Measurements from ENCODE around the gene FLT1. TPM values are rescaled to one million over a fixed set of nuclear protein-coding genes. Genes with fewer than 3 reads are reported as not detected.

Gene FLT1
- total RNA-seq, 2 experiments from 2014 or later: 1.6 to 2.5 TPM

GRCh38 chr13:28314879-28315278 lies 180.0 kb downstream of the FLT1 start:
- Histone ChIP-seq H3K4me2 (ENCODE audit: low read length) (no peak overlapping the region), H3K27ac (ENCODE audit: low read depth, low read length, poor library complexity, severe bottlenecking) (no peak overlapping the region), H3K9me2 (ENCODE audit: insufficient read depth, low read length) (no peaks in the 10 kb centered on the region), H3K79me2 (ENCODE audit: insufficient read depth, low read depth, low read length) (no peaks in the 10 kb centered on the region), H2AFZ (ENCODE audit: low read length) (no peak overlapping the region), H4K20me1 (ENCODE audit: insufficient read depth, low read length) (no peaks in the 10 kb centered on the region), H3K4me1 (ENCODE audit: insufficient read depth, low read length, poor library complexity, severe bottlenecking) (peaks cover 4% of the 10 kb centered on the region), H3K4me3 (ENCODE audit: low read depth, low read length, poor library complexity, severe bottlenecking) (no peak overlapping the region), H3K9me3 (ENCODE audit: low read length) (no peaks in the 10 kb centered on the region), H3K36me3 (ENCODE audit: insufficient read depth, low read length) (no peaks in the 10 kb centered on the region)
- ChIA-PET POLR2A (interaction anchor here (0.5 to 0.9 kb wide), 2 partner anchors 16 to 60 kb away, joined by 3 to 4 read pairs; no protein-coding TSS in a partner anchor), CTCF (ENCODE audit: unreplicated experiment) (no interaction called here)
- TF ChIP-seq CTCF (conservative IDR thresholded peaks at IDR 0.05; ENCODE audit: low read length): no peak
- TF ChIP-seq EZH2phosphoT487 (IDR thresholded peaks at IDR 0.05; ENCODE audit: borderline replicate concordance, low read depth, low read length): no peak
- no peak for DNase-seq (ENCODE audit: low spot score)
- no TSS peak for BruUV-seq (replicated peaks)
- intact Hi-C loops (cut with micrococcal nuclease; ENCODE audit: unreplicated experiment): no loop called here

GRCh38 chr13:28313579-28313978 lies 181.3 kb downstream of the FLT1 start:
- ChIA-PET POLR2A (no interaction called here), CTCF (ENCODE audit: unreplicated experiment) (no interaction called here)
- Histone ChIP-seq H3K9me2 (ENCODE audit: insufficient read depth, low read length) (no peaks in the 10 kb centered on the region), H3K9me3 (ENCODE audit: low read length) (no peaks in the 10 kb centered on the region), H2AFZ (ENCODE audit: low read length) (no peak overlapping the region), H3K4me2 (ENCODE audit: low read length) (no peak overlapping the region), H3K36me3 (ENCODE audit: insufficient read depth, low read length) (no peaks in the 10 kb centered on the region), H4K20me1 (ENCODE audit: insufficient read depth, low read length) (no peaks in the 10 kb centered on the region), H3K4me3 (ENCODE audit: low read depth, low read length, poor library complexity, severe bottlenecking) (no peak overlapping the region), H3K79me2 (ENCODE audit: insufficient read depth, low read depth, low read length) (no peaks in the 10 kb centered on the region), H3K27ac (ENCODE audit: low read depth, low read length, poor library complexity, severe bottlenecking) (no peak overlapping the region), H3K4me1 (ENCODE audit: insufficient read depth, low read length, poor library complexity, severe bottlenecking) (peaks cover 2% of the 10 kb centered on the region)
- peak; percentile 23 for DNase-seq (ENCODE audit: low spot score)
- peak; percentile 62 for TF ChIP-seq CTCF (conservative IDR thresholded peaks at IDR 0.05; ENCODE audit: low read length)
- TF ChIP-seq EZH2phosphoT487 (IDR thresholded peaks at IDR 0.05; ENCODE audit: borderline replicate concordance, low read depth, low read length): no peak
- no TSS peak for BruUV-seq (replicated peaks)
- intact Hi-C loops (cut with micrococcal nuclease; ENCODE audit: unreplicated experiment): no loop called here

- H3K36me3 ChIP-seq (ENCODE audit: insufficient read depth, low read length): no peaks in the 10 kb centered on the region
- H4K20me1 ChIP-seq (ENCODE audit: insufficient read depth, low read length): no peaks in the 10 kb centered on the region
- H3K4me1 ChIP-seq (ENCODE audit: insufficient read depth, low read length, poor library complexity, severe bottlenecking): no peaks in the 10 kb centered on the region
- intact Hi-C loops (cut with micrococcal nuclease; ENCODE audit: unreplicated experiment): no loop called here
- no peaks in the 10 kb centered on the region for H3K79me2 ChIP-seq (ENCODE audit: insufficient read depth, low read depth, low read length)
- no peak overlapping the region for H3K27ac ChIP-seq (ENCODE audit: low read depth, low read length, poor library complexity, severe bottlenecking)
- no peak for TF ChIP-seq EZH2phosphoT487 (IDR thresholded peaks at IDR 0.05; ENCODE audit: borderline replicate concordance, low read depth, low read length)
- no peak for TF ChIP-seq CTCF (conservative IDR thresholded peaks at IDR 0.05; ENCODE audit: low read length)
- ChIA-PET CTCF (ENCODE audit: unreplicated experiment) (no interaction called here), POLR2A (no interaction called here)
- no peaks in the 10 kb centered on the region for H3K9me3 ChIP-seq (ENCODE audit: low read length)
- H3K9me2 ChIP-seq (ENCODE audit: insufficient read depth, low read length): no peaks in the 10 kb centered on the region
- no peak overlapping the region for H3K4me3 ChIP-seq (ENCODE audit: low read depth, low read length, poor library complexity, severe bottlenecking)
- H2AFZ ChIP-seq (ENCODE audit: low read length): no peak overlapping the region
- H3K4me2 ChIP-seq (ENCODE audit: low read length): no peak overlapping the region
- no TSS peak for BruUV-seq (replicated peaks)
- no peak for DNase-seq (ENCODE audit: low spot score)
Observed at GRCh38 chr13:28306325-28306724, 188.6 kb downstream of the FLT1 start.

Measured in OCI-LY7 (cell line).